ENCODE results near the gene EAPP. TPM values are rescaled to one million over a fixed set of nuclear protein-coding genes. Genes with fewer than 3 reads are reported as not detected.
"Not testable (repeated sequence)": the region's sequence is repeated elsewhere in the genome, so short reads cannot be mapped to it uniquely, and the experiment has no call there.

The EAPP gene
- total RNA-seq, 1 donor from 2014 or later = 43.2 TPM

DNA sequence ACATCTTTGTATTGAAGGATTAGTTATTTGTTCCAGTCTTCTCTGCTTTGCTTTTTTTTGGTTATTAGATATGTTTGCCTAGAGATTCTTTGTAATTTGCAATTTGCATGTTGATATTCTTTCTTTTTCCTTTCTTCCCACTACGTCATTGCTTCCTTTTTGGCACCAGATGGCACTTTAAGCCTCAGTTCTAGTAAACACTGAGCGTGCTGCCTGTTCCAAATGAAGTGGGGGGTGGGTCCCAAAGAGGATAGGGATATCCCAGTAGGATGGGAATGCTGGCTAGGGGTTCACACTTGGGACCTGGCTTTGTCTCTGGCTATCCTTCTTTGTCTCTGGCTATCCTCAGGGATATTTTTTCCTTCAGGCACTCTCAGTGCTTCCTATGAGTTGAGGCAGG, 17.0 kb downstream of the EAPP start:
- DNase-seq (no peak), ATAC-seq (ENCODE audit: low read depth) (no peak)
- TF ChIP-seq, protein P1, sequence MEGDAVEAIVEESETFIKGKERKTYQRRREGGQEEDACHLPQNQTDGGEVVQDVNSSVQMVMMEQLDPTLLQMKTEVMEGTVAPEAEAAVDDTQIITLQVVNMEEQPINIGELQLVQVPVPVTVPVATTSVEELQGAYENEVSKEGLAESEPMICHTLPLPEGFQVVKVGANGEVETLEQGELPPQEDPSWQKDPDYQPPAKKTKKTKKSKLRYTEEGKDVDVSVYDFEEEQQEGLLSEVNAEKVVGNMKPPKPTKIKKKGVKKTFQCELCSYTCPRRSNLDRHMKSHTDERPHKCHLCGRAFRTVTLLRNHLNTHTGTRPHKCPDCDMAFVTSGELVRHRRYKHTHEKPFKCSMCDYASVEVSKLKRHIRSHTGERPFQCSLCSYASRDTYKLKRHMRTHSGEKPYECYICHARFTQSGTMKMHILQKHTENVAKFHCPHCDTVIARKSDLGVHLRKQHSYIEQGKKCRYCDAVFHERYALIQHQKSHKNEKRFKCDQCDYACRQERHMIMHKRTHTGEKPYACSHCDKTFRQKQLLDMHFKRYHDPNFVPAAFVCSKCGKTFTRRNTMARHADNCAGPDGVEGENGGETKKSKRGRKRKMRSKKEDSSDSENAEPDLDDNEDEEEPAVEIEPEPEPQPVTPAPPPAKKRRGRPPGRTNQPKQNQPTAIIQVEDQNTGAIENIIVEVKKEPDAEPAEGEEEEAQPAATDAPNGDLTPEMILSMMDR (IDR thresholded peaks at IDR 0.05) = no peak
- POLR2A ChIA-PET = no interaction called here
- H3K9me3 Mint-ChIP-seq = no peaks in the 10 kb centered on the region
- no peaks in the 10 kb centered on the region for H3K4me1 Mint-ChIP-seq
- CTCF ChIA-PET = no interaction called here
- peaks cover 69% of the 10 kb centered on the region for H3K36me3 Mint-ChIP-seq (ENCODE audit: low read depth)
- no peaks in the 10 kb centered on the region for H3K27me3 Mint-ChIP-seq
- intact Hi-C loops (cut with micrococcal nuclease) = no loop called here
- H3K4me3 Mint-ChIP-seq = no peak overlapping the region
- no peak overlapping the region for H3K27ac Mint-ChIP-seq

- POLR2A ChIA-PET = not testable (repeated sequence)
These were observed 18.4 kb downstream of the EAPP start for GRCh38 chr14:34521071-34521470.

DNA sequence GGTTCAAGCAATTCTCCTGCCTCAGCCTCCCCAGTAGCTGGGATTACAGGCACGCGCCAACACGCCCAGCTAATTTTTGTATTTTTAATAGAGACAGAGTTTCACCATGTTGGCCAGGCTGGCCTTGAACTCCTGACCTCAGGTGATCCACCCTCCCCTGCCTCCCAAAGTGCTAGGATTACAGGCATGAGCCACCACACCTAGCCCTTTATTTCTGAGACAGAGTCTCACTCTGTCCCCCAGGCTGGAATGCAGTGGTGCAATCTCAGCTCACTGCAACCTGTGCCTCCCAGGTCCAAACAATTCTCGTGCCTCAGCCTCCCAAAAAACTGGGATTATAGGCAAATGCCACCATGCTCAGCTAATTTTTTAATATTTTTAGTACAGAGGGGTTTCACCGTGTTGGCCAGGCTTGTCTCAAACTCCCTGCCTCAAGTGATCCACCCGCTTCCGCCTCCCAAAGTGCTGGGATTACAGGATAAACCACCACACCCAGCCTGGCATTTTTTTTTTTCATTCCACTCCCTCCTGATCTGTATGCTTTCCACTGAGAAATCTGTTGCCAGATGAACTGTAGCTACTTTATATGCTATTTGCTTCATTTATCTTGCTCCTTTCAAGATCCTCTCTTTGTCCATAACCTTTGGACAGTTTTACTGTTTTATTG, 19.1 kb downstream of the EAPP start:
- intact Hi-C loops (cut with micrococcal nuclease); CTCF ChIA-PET; DNase-seq; H3K9me3 Mint-ChIP-seq; H3K4me1 Mint-ChIP-seq; H3K27ac Mint-ChIP-seq; H3K4me3 Mint-ChIP-seq; POLR2A ChIA-PET; ATAC-seq (ENCODE audit: low read depth); H3K27me3 Mint-ChIP-seq: not testable (repeated sequence)
- H3K36me3 Mint-ChIP-seq (ENCODE audit: low read depth) = peaks cover 74% of the 10 kb centered on the region

More at GRCh38 chr14:34521071-34521470, 18.4 kb downstream of the EAPP start:
- H3K27me3 Mint-ChIP-seq; H3K4me1 Mint-ChIP-seq; H3K9me3 Mint-ChIP-seq; intact Hi-C loops (cut with micrococcal nuclease); H3K27ac Mint-ChIP-seq; DNase-seq; ATAC-seq (ENCODE audit: low read depth); CTCF ChIA-PET; H3K4me3 Mint-ChIP-seq: not testable (repeated sequence)
- H3K36me3 Mint-ChIP-seq (ENCODE audit: low read depth) = peaks cover 71% of the 10 kb centered on the region

- intact Hi-C loops (cut with micrococcal nuclease) = no loop called here
- no peaks in the 10 kb centered on the region for H3K27me3 Mint-ChIP-seq
- H3K36me3 Mint-ChIP-seq (ENCODE audit: low read depth) = no peaks in the 10 kb centered on the region
- no peak overlapping the region for H3K4me3 Mint-ChIP-seq
- H3K9me3 Mint-ChIP-seq = no peaks in the 10 kb centered on the region
- POLR2A ChIA-PET = no interaction called here
- CTCF ChIA-PET = no interaction called here
- H3K27ac Mint-ChIP-seq = no peak overlapping the region
- no peaks in the 10 kb centered on the region for H3K4me1 Mint-ChIP-seq
- no peak for ATAC-seq (ENCODE audit: low read depth)
- TF ChIP-seq, protein P1 (IDR thresholded peaks at IDR 0.05) = no peak
- DNase-seq = no peak
These were observed 31.6 kb downstream of the EAPP start for GRCh38 chr14:34507884-34508283.

DNA sequence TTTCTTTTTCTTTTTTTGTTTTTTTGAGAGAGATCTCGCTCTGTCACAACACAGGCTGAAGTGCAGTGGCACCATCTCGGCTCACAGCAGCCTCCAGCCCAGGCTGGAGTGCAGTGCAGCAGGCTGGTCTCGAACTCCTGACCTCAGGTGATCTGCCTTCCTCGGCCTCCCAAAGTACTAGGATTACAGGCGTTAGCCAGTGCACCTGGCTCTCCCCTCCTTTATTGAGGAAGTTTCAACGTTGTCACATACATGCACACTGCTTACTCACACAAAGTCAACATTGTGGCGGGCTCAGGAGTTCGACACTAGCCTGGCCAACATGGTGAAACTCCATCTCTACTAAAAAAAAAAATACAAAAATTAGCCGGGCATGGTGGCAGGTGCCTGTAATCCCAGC, 32.0 kb downstream of the EAPP start:
- intact Hi-C loops (cut with micrococcal nuclease) = no loop called here
- ChIA-PET CTCF (no interaction called here), POLR2A (no interaction called here)
- no peaks in the 10 kb centered on the region for H3K36me3 Mint-ChIP-seq (ENCODE audit: low read depth)
- TF ChIP-seq, protein P1 (IDR thresholded peaks at IDR 0.05) = no peak
- no peaks in the 10 kb centered on the region for H3K27me3 Mint-ChIP-seq
- no peak overlapping the region for H3K27ac Mint-ChIP-seq
- H3K9me3 Mint-ChIP-seq = no peaks in the 10 kb centered on the region
- DNase-seq (no peak), ATAC-seq (ENCODE audit: low read depth) (no peak)
- no peak overlapping the region for H3K4me3 Mint-ChIP-seq
- H3K4me1 Mint-ChIP-seq = no peaks in the 10 kb centered on the region

DNA sequence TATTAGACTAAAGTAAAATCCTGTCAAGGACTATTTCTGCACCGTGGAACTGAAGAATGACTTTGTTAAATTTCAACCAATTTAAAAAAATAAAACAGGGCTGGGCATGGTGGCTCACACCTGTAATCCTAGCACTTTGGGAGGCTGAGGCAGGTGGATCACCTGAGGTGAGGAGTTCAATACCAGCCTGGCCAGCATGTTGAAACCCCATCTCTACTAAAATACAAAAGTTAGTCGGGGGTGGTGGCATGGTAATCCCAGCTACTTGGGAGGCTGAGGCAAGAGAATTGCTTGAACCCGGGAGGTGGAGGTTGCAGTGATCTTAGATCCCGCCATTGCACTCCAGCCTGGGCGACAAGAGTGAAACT, 34.4 kb downstream of the EAPP start:
- H3K27ac Mint-ChIP-seq; CTCF ChIA-PET; DNase-seq; intact Hi-C loops (cut with micrococcal nuclease); H3K4me3 Mint-ChIP-seq; H3K36me3 Mint-ChIP-seq (ENCODE audit: low read depth); H3K4me1 Mint-ChIP-seq; H3K9me3 Mint-ChIP-seq; ATAC-seq (ENCODE audit: low read depth); H3K27me3 Mint-ChIP-seq: not testable (repeated sequence)
- POLR2A ChIA-PET = interaction anchor here (0.7 kb wide), 1 partner anchor 86 kb away, joined by 3 read pairs; no protein-coding TSS in a partner anchor

GRCh38 chr14:34504027-34504426, 35.5 kb downstream of the EAPP start:
- H3K36me3 Mint-ChIP-seq (ENCODE audit: low read depth); POLR2A ChIA-PET: not testable (repeated sequence)

More at GRCh38 chr14:34504027-34504426, 35.5 kb downstream of the EAPP start:
- H3K27me3 Mint-ChIP-seq; H3K4me1 Mint-ChIP-seq; H3K9me3 Mint-ChIP-seq; intact Hi-C loops (cut with micrococcal nuclease); H3K4me3 Mint-ChIP-seq; H3K27ac Mint-ChIP-seq; ATAC-seq (ENCODE audit: low read depth); CTCF ChIA-PET; DNase-seq: not testable (repeated sequence)
